Measurements from ENCODE around the gene PPIL1.
"Not testable (repeated sequence)": the region's sequence is repeated elsewhere in the genome, so short reads cannot be mapped to it uniquely, and the experiment has no call there.

The PPIL1 gene

GRCh38 chr6:36814249-36814648, 60.4 kb downstream of the PPIL1 start:
- DNase-seq = no peak

GRCh38 chr6:36813526-36813925, 61.1 kb downstream of the PPIL1 start:
- DNase-seq = no peak

DNA sequence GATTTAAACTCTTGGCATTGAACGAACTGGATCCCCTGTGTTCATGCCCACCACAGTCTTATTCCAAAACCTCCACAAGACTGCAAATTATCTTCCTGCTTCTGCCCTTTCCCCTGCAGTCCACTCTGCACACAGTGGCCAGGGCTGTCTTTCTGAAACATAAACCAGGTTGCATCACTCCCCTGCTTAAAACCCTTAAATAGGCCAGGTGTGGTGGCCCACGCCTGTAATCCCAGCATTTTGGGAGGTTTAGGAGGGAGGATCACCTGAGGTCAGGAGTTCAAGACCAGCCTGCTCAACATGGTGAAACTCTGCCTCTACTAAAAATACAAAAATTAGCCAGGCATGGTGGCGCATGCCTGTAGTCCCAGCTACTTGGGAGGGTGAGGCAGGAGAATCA, 61.6 kb downstream of the PPIL1 start:
- not testable (repeated sequence) for DNase-seq

GRCh38 chr6:36809941-36810803, 64.4 kb downstream of the PPIL1 start:
- DNase-seq = no peak

DNA sequence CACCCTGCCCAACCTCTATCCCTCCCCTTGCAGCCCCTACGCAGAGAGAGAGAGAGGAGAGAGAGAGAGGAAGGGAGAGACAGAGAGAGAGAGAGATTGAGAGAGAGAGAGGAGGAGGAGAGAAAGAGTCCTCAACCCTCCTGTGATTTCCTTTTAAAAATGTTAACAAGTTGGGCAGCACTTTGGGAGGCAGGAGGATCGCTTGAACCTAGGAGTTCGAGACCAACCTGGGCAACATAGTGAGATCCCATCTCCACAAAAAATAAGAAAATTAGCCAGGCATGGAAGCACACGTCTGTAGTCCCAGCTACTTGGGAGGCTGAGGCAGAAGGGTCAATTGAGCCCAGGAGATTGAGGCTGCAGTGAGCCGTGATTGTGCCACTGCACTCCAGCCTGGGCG, 65.4 kb downstream of the PPIL1 start:
- DNase-seq = no peak

GRCh38 chr6:36808634-36809033, 66.0 kb downstream of the PPIL1 start:
- DNase-seq = no peak

GRCh38 chr6:36807750-36808149, 66.9 kb downstream of the PPIL1 start:
- no peak for DNase-seq

GRCh38 chr6:36807143-36807542, 67.5 kb downstream of the PPIL1 start:
- DNase-seq = no peak

- DNase-seq = no peak
These were observed 68.7 kb downstream of the PPIL1 start for GRCh38 chr6:36805917-36806316.

DNA sequence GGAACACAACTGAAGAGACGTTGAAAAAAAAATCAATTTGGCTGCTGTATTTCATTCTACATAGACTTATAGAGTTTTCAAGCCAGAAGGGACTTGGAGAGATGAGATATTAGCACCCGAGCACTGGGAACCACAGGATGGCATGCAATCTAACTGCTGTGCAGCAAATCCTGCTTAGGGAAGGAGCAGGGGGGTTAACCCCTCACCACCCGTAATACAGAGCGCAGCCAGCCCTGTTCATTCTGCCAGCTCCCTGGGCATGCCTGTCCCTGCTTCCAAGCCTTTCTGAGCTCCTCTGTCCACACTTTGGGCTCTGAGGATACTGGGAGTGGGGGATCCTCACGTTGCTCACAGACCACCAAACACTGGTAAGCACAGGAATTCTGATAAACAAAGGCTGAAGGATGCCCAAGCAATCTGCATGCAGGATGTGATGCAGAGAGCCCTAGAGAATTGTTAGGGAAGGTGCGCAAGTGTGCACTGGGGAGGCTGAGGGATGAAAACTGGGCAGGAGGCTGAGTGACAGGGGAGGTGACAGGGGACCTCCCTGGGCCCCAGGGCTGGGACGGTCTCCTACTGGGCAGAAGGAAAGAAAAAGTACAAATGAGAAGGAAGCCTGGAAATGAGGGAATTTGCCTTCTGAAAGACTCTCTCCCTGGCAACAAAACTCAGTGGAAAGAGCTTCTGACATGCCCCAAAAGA, 69.4 kb downstream of the PPIL1 start:
- peak; percentile 61 for DNase-seq

Measured in eye (tissue), 1 donor.